Keratinocyte (primary cell): ENCODE measurements around the gene LACTB. TPM values are rescaled to one million over a fixed set of nuclear protein-coding genes. Genes with fewer than 3 reads are reported as not detected.

ENCODE experiments used
- DNase-seq: peaks from one replicate; pipeline ENCODE4 v3.0.0-alpha.2; 2011; ENCODE audit warnings: low read depth, missing footprints, low spot score
- FAIRE-seq: peaks from 2 replicates; lab custom pipeline; 2011; peaks lifted over from hg19 to GRCh38; lab: Jason Lieb, UNC
- H2AFZ ChIP-seq: 2 replicates; pipeline ENCODE4 v1.6.0; 2012; ENCODE audit warnings: low read length, control low read depth, inconsistent platforms; ENCODE audit not compliant: control insufficient read depth
- H3K27ac ChIP-seq: 2 replicates; pipeline ENCODE4 v1.5.1; 2011; ENCODE audit warnings: low read length; ENCODE audit not compliant: control insufficient read depth, insufficient read depth
- H3K27me3 ChIP-seq: 3 replicates; pipeline ENCODE4 v1.6.0; 2011; ENCODE audit warnings: low read length; ENCODE audit not compliant: control insufficient read depth, insufficient read depth; ENCODE audit errors: extremely low read depth
- H3K36me3 ChIP-seq, 2 experiments: 2 replicates in 1 of 2; 3 replicates in 1 of 2; pipeline ENCODE4 v1.5.1; 2011; ENCODE audit warnings: low read length in 2 of 2, mild to moderate bottlenecking in 1 of 2; ENCODE audit not compliant: control insufficient read depth in 2 of 2, insufficient read depth in 2 of 2; ENCODE audit errors: extremely low read depth in 1 of 2
- H3K4me1 ChIP-seq: 3 replicates; pipeline ENCODE4 v1.5.1; 2011; ENCODE audit warnings: low read length; ENCODE audit not compliant: control insufficient read depth, insufficient read depth; ENCODE audit errors: extremely low read depth
- H3K4me2 ChIP-seq: 3 replicates; pipeline ENCODE4 v1.6.0; 2011; ENCODE audit warnings: low read depth, low read length; ENCODE audit not compliant: control insufficient read depth, insufficient read depth; ENCODE audit errors: extremely low read depth
- H3K4me3 ChIP-seq, 3 experiments: fragments of 200-600 bp in 1 of 3; sonication (generic) in 1 of 3; 2 replicates in 2 of 3; 3 replicates in 1 of 3; pipeline ENCODE4 v1.5.1; 2011 to 2016; ENCODE audit warnings: low read length in 3 of 3, mild to moderate bottlenecking in 3 of 3, control low read depth in 2 of 3, inconsistent platforms in 1 of 3, low read depth in 1 of 3, mixed read lengths in 1 of 3, mixed run types in 1 of 3, moderate library complexity in 1 of 3; ENCODE audit not compliant: control insufficient read depth in 2 of 3, insufficient read depth in 2 of 3; ENCODE audit errors: extremely low read depth in 1 of 3
- H3K79me2 ChIP-seq: 2 replicates; pipeline ENCODE4 v1.6.0; 2012; ENCODE audit warnings: low read length; ENCODE audit not compliant: control insufficient read depth, insufficient read depth
- H3K9ac ChIP-seq: 3 replicates; pipeline ENCODE4 v1.6.0; 2011; ENCODE audit warnings: low read length; ENCODE audit not compliant: control insufficient read depth, insufficient read depth; ENCODE audit errors: extremely low read depth
- H3K9me1 ChIP-seq: 3 replicates; pipeline ENCODE4 v1.6.0; 2011; ENCODE audit warnings: low read length; ENCODE audit not compliant: control insufficient read depth, insufficient read depth; ENCODE audit errors: extremely low read depth
- H3K9me3 ChIP-seq: 2 replicates; pipeline ENCODE4 v1.5.1; 2012; ENCODE audit warnings: low read depth, low read length; ENCODE audit not compliant: control insufficient read depth
- H4K20me1 ChIP-seq: 3 replicates; pipeline ENCODE4 v1.6.0; 2011; ENCODE audit warnings: low read length; ENCODE audit not compliant: control insufficient read depth, insufficient read depth; ENCODE audit errors: extremely low read depth
- EZH2 ChIP-seq: IDR thresholded peaks from one replicate; pipeline ENCODE4 v1.6.1; 2012; ENCODE audit warnings: inconsistent platforms, mild to moderate bottlenecking, low read length, moderate library complexity
- dilution Hi-C: fragments of 300-500 bp; cut with MboI; formaldehyde crosslinking; loops from one replicate; pipeline ENCODE4 v1.7.0; 2020; ENCODE audit warnings: low sequenced_read_pairs; ENCODE audit not compliant: extremely low pct_ligation_motif_present
- polyA plus RNA-seq, 5 experiments: library from polyadenylated mRNA; depleted of rRNA in 3 of 5; stranded (reverse) in 3 of 5; stranded (forward) in 1 of 5; unstranded in 1 of 5; fragments of >200 nt; gene quantifications; 1 replicate in 1 of 5; 2 replicates in 3 of 5; 3 replicates in 1 of 5; pipeline versions ENCODE4 v1.2.1 to v1.2.3, GENCODE V29; 2011 to 2012; ENCODE audit warnings: missing spikeins in 2 of 5, low read depth in 1 of 5, low replicate concordance in 1 of 5
- TF ChIP-seq, protein P1 (sequence below), 3 experiments: IDR thresholded peaks in 1 of 3; conservative IDR thresholded peaks in 1 of 3; optimal IDR thresholded peaks in 1 of 3; 2 replicates in 2 of 3; 3 replicates in 1 of 3; pipeline versions ENCODE3 to v1.5.1; 2011; ENCODE audit warnings: low read length in 3 of 3, mild to moderate bottlenecking in 3 of 3, moderate library complexity in 2 of 3, control low read depth in 1 of 3, inconsistent platforms in 1 of 3; ENCODE audit not compliant: insufficient read depth in 2 of 3; ENCODE audit errors: extremely low read depth in 1 of 3

Gene LACTB
- polyA plus RNA-seq, 1 donor (not counting 4 experiments of a cell fraction or from before 2014, with no cell fraction given), result 27.4 TPM

- Histone ChIP-seq H3K27ac (no peak overlapping the region), H4K20me1 (no peaks in the 10 kb centered on the region), H3K27me3 (no peaks in the 10 kb centered on the region), H3K4me2 (no peak overlapping the region), H2AFZ (no peak overlapping the region), H3K9me1 (no peaks in the 10 kb centered on the region), H3K9me3 (no peaks in the 10 kb centered on the region), H3K79me2 (no peaks in the 10 kb centered on the region), H3K36me3 (peaks cover 0 to 3% of the 10 kb centered on the region in 2 experiments), H3K4me3 (no peak overlapping the region), H3K9ac (no peak overlapping the region), H3K4me1 (peaks cover under 1% of the 10 kb centered on the region)
- no peak for FAIRE-seq
- TF ChIP-seq EZH2, result no peak
- TF ChIP-seq, protein P1, sequence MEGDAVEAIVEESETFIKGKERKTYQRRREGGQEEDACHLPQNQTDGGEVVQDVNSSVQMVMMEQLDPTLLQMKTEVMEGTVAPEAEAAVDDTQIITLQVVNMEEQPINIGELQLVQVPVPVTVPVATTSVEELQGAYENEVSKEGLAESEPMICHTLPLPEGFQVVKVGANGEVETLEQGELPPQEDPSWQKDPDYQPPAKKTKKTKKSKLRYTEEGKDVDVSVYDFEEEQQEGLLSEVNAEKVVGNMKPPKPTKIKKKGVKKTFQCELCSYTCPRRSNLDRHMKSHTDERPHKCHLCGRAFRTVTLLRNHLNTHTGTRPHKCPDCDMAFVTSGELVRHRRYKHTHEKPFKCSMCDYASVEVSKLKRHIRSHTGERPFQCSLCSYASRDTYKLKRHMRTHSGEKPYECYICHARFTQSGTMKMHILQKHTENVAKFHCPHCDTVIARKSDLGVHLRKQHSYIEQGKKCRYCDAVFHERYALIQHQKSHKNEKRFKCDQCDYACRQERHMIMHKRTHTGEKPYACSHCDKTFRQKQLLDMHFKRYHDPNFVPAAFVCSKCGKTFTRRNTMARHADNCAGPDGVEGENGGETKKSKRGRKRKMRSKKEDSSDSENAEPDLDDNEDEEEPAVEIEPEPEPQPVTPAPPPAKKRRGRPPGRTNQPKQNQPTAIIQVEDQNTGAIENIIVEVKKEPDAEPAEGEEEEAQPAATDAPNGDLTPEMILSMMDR (optimal IDR thresholded peaks at IDR 0.05 in 1 of 3, IDR thresholded peaks at IDR 0.05 in 1 of 3, conservative IDR thresholded peaks at IDR 0.05 in 1 of 3; ENCODE audit: extremely low read depth in 1 of 3, insufficient read depth in 2 of 3, low read length in 3 of 3), result no peak
- dilution Hi-C loops, result no loop called here
- DNase-seq, result no peak
Observed at GRCh38 chr15:63163217-63163616, 41.6 kb downstream of the LACTB start.

GRCh38 chr15:63165166-63165859 is 43.7 kb downstream of the LACTB start:
- DNase-seq (no peak), FAIRE-seq (no peak)
- no peaks in the 10 kb centered on the region for H3K79me2 ChIP-seq
- H2AFZ ChIP-seq, result no peak overlapping the region
- no peaks in the 10 kb centered on the region for H3K4me1 ChIP-seq
- peaks cover 0 to 2% of the 10 kb centered on the region in 2 experiments for H3K36me3 ChIP-seq
- H3K9me3 ChIP-seq, result no peaks in the 10 kb centered on the region
- H3K27ac ChIP-seq, result no peak overlapping the region
- dilution Hi-C loops, result no loop called here
- H3K4me2 ChIP-seq, result no peak overlapping the region
- no peak overlapping the region for H3K4me3 ChIP-seq
- no peaks in the 10 kb centered on the region for H3K9me1 ChIP-seq
- H3K27me3 ChIP-seq, result no peaks in the 10 kb centered on the region
- no peak overlapping the region for H3K9ac ChIP-seq
- no peaks in the 10 kb centered on the region for H4K20me1 ChIP-seq
- no peak for TF ChIP-seq EZH2
- TF ChIP-seq, protein P1 (optimal IDR thresholded peaks at IDR 0.05 in 1 of 3, IDR thresholded peaks at IDR 0.05 in 1 of 3, conservative IDR thresholded peaks at IDR 0.05 in 1 of 3; ENCODE audit: extremely low read depth in 1 of 3, insufficient read depth in 2 of 3, low read length in 3 of 3), result no peak
